Esophagus squamous epithelium (tissue), 5 donors: ENCODE data around the gene CSMD2. TPM values are rescaled to one million over a fixed set of nuclear protein-coding genes. Genes with fewer than 3 reads are reported as not detected.

Experiments
- DNase-seq: peaks from one replicate; lab custom pipeline; 2025; lab: John Stamatoyannopoulos, UW
- H3K27ac ChIP-seq, 4 donors: fragments of 200-600 bp; sonication (generic); one replicate each; pipeline ENCODE4 v1.5.1; 2016 to 2019; ENCODE audit warnings: mild to moderate bottlenecking in 1 of 4
- H3K27me3 ChIP-seq, 4 donors: fragments of 200-600 bp; sonication (generic); 1 replicate in 3 of 4; 2 replicates in 1 of 4; pipeline versions ENCODE4 v1.5.1 to v1.6.0; 2017 to 2021; ENCODE audit warnings: antibody characterized with exemption in 1 of 4
- H3K36me3 ChIP-seq, 3 donors: fragments of 200-600 bp; sonication (generic); one replicate each; pipeline ENCODE4 v1.5.1; 2016 to 2019
- H3K4me1 ChIP-seq, 3 donors: fragments of 200-600 bp; sonication (generic); one replicate each; pipeline ENCODE4 v1.5.1; 2017 to 2019
- H3K4me3 ChIP-seq, 4 donors: fragments of 200-600 bp; sonication (generic); 1 replicate in 3 of 4; 2 replicates in 1 of 4; pipeline ENCODE4 v1.5.1; 2016 to 2019; ENCODE audit warnings: mild to moderate bottlenecking in 2 of 4, moderate library complexity in 1 of 4
- H3K9me3 ChIP-seq, 3 donors: fragments of 200-600 bp; sonication (generic); one replicate each; pipeline ENCODE4 v1.5.1; 2016 to 2019
- CTCF ChIP-seq, 6 experiments: fragments of 450-650 bp in 4 of 6; fragments of 200-600 bp in 2 of 6; sonication (generic) in 2 of 6; IDR thresholded peaks; one replicate each; pipeline ENCODE4 v1.5.1; 2016 to 2019; ENCODE audit warnings: antibody characterized with exemption in 6 of 6, mild to moderate bottlenecking in 4 of 6, moderate library complexity in 4 of 6
- POLR2A ChIP-seq, 4 donors: fragments of 450-650 bp; IDR thresholded peaks; one replicate each; pipeline ENCODE4 v1.6.1; 2017; ENCODE audit warnings: antibody characterized with exemption in 4 of 4, mild to moderate bottlenecking in 4 of 4, moderate library complexity in 3 of 4
- WGBS, 2 donors: methylation state at CpG; one replicate each; pipeline ENCODE4 v1.1.5; 2018; 5-methylcytosine and 5-hydroxymethylcytosine counted together
- intact Hi-C: fragments of 100-400 bp; cut with DNase I; formaldehyde crosslinking; loops from one replicate; pipeline ENCODE4 v1.15.0; 2022
- total RNA-seq, 4 donors: library from RNA; depleted of rRNA; stranded (reverse); fragments of >200 nt; gene quantifications; one replicate each; pipeline ENCODE4 v1.1.0, GENCODE V29; 2016
- donor health status: DM: yes; HTN: yes; CAD: no.

Gene CSMD2
- total RNA-seq, 4 donors from 2014 or later, result under 0.01 to 0.13 TPM; not detected in 2

DNA sequence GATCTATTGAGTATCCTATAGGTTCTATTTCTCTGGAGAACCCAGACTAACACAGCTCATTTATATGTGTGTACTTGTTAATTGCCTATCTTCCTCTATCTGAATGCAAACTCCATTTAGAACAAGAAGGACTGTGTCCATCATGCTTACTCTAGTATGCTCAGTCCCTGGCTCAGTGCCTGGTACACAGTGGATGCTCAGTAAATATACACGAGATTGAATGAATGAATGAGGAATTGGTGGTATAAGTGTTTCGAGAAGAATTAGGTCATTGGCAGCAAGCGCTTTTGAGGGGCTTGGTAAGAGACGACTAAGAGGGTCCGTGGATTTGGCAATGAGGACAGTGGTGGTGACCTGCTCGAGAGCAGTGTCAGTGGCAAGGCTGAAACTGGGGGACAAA, 112.5 kb downstream of the CSMD2 start:
- 80 to 83% methylated on average over 6 of the region's 6 CpGs for WGBS, 2 donors
- TF ChIP-seq CTCF (IDR thresholded peaks at IDR 0.05) (no peak), POLR2A (IDR thresholded peaks at IDR 0.05) (no peak)
- intact Hi-C loops, result no loop called here

GRCh38 chr1:34050709-34051485, 114.1 kb downstream of the CSMD2 start:
- Histone ChIP-seq H3K9me3 (peaks cover 0 to 11% (median 6%) of the 10 kb centered on the region in 3 donors), H3K27me3 (peaks cover 0 to 45% (median 0%) of the 10 kb centered on the region in 4 donors), H3K4me3 (no peak overlapping the region), H3K27ac (no peak overlapping the region), H3K36me3 (no peaks in the 10 kb centered on the region), H3K4me1 (no peaks in the 10 kb centered on the region)
- 49 to 70% methylated on average over 2 to 3 of the region's 3 CpGs for WGBS, 2 donors
- intact Hi-C loops, result no loop called here
- no peak for DNase-seq
- TF ChIP-seq CTCF (IDR thresholded peaks at IDR 0.05) (no peak), POLR2A (IDR thresholded peaks at IDR 0.05) (no peak)

More for the DNA sequence above, 112.5 kb downstream of the CSMD2 start:
- DNase-seq, result no peak
- no peaks in the 10 kb centered on the region for H3K4me1 ChIP-seq
- H3K27ac ChIP-seq, result no peak overlapping the region
- H3K4me3 ChIP-seq, result no peak overlapping the region
- peaks cover 0 to 11% (median 6%) of the 10 kb centered on the region in 3 donors for H3K9me3 ChIP-seq
- H3K36me3 ChIP-seq, result no peaks in the 10 kb centered on the region
- peaks cover 0 to 46% (median 0%) of the 10 kb centered on the region in 4 donors for H3K27me3 ChIP-seq

GRCh38 chr1:34049994-34050393, 115.0 kb downstream of the CSMD2 start:
- intact Hi-C loops, result no loop called here
- Histone ChIP-seq H3K27ac (no peak overlapping the region), H3K4me1 (no peaks in the 10 kb centered on the region), H3K4me3 (no peak overlapping the region), H3K36me3 (no peaks in the 10 kb centered on the region), H3K27me3 (peaks cover 0 to 45% (median 0%) of the 10 kb centered on the region in 4 donors), H3K9me3 (peaks cover 0 to 11% (median 6%) of the 10 kb centered on the region in 3 donors)
- TF ChIP-seq POLR2A (IDR thresholded peaks at IDR 0.05), result no peak
- TF ChIP-seq CTCF (IDR thresholded peaks at IDR 0.05), result no peak
- no peak for DNase-seq
- 27 to 43% methylated on average over 1 of the region's 1 CpG for whole genome bisulfite sequencing, 2 donors

GRCh38 chr1:34049477-34049876, 115.6 kb downstream of the CSMD2 start:
- no peak overlapping the region for H3K4me3 ChIP-seq
- WGBS, 2 donors, result 39 to 50% methylated on average over 2 of the region's 2 CpGs
- intact Hi-C loops, result no loop called here
- H3K4me1 ChIP-seq, result no peaks in the 10 kb centered on the region
- peaks cover 0 to 11% (median 6%) of the 10 kb centered on the region in 3 donors for H3K9me3 ChIP-seq
- H3K27ac ChIP-seq, result no peak overlapping the region
- H3K36me3 ChIP-seq, result no peaks in the 10 kb centered on the region
- DNase-seq, result no peak
- TF ChIP-seq CTCF (IDR thresholded peaks at IDR 0.05), result no peak
- no peak for TF ChIP-seq POLR2A (IDR thresholded peaks at IDR 0.05)
- H3K27me3 ChIP-seq, result peaks cover 0 to 45% (median 0%) of the 10 kb centered on the region in 4 donors

GRCh38 chr1:34037856-34038255, 127.2 kb downstream of the CSMD2 start:
- TF ChIP-seq POLR2A (IDR thresholded peaks at IDR 0.05) (no peak), CTCF (IDR thresholded peaks at IDR 0.05) (no peak)
- H3K27me3 ChIP-seq, result peaks cover 0 to 9% (median 0%) of the 10 kb centered on the region in 4 donors
- H3K4me1 ChIP-seq, result no peaks in the 10 kb centered on the region
- no peaks in the 10 kb centered on the region for H3K9me3 ChIP-seq
- WGBS, 2 donors, result 36 to 47% methylated on average over 6 to 7 of the region's 7 CpGs
- no peak overlapping the region for H3K27ac ChIP-seq
- intact Hi-C loops, result no loop called here
- H3K36me3 ChIP-seq, result no peaks in the 10 kb centered on the region
- DNase-seq, result no peak
- no peak overlapping the region for H3K4me3 ChIP-seq
